OCI-LY1 (cell line): Measurements from ENCODE around the gene IFI44L.

Experiments
- CTCF ChIP-seq: fragments of 200-600 bp; sonication (generic), shearing (Covaris generic); IDR thresholded peaks from 2 replicates; pipeline ENCODE4 v1.5.1; 2017; ENCODE audit warnings: mild to moderate bottlenecking, antibody characterized with exemption, low read length, moderate library complexity, mixed read lengths
- EZH2 ChIP-seq: fragments of 200-600 bp; sonication (generic), shearing (Covaris generic); IDR thresholded peaks from 2 replicates; pipeline ENCODE4 v1.8.0; 2017; ENCODE audit warnings: borderline replicate concordance, mixed run types, mild to moderate bottlenecking, antibody characterized with exemption, low read length, moderate library complexity, mixed read lengths

GRCh38 chr1:78645723-78646122 is 25.5 kb downstream of the IFI44L start:
- TF ChIP-seq EZH2 = no peak
- no peak for TF ChIP-seq CTCF
